VCaP (cell line): ENCODE data around the gene PIK3C2G.

Experiments used
- H3K27ac ChIP-seq: fragments of 450-650 bp; 2 replicates; pipeline ENCODE4 v1.5.1; 2017
- CTCF ChIP-seq: fragments of 450-650 bp; conservative IDR thresholded peaks from 2 replicates; pipeline ENCODE4 v1.5.1; 2017; ENCODE audit warnings: mild to moderate bottlenecking, moderate library complexity

PIK3C2G gene

GRCh38 chr12:18629916-18630315 is 368.6 kb downstream of the PIK3C2G start:
- no peak for TF ChIP-seq CTCF
- no peak overlapping the region for H3K27ac ChIP-seq

GRCh38 chr12:18631339-18631738 is 370.0 kb downstream of the PIK3C2G start:
- no peak for TF ChIP-seq CTCF
- H3K27ac ChIP-seq, result no peak overlapping the region

GRCh38 chr12:18632848-18633247 is 371.5 kb downstream of the PIK3C2G start:
- no peak for TF ChIP-seq CTCF
- no peak overlapping the region for H3K27ac ChIP-seq

GRCh38 chr12:18634382-18634781 is 373.1 kb downstream of the PIK3C2G start:
- H3K27ac ChIP-seq, result no peak overlapping the region
- no peak for TF ChIP-seq CTCF

- no peak overlapping the region for H3K27ac ChIP-seq
These were observed 379.1 kb downstream of the PIK3C2G start for GRCh38 chr12:18640321-18640955.

GRCh38 chr12:18643681-18644080 is 382.4 kb downstream of the PIK3C2G start:
- no peak overlapping the region for H3K27ac ChIP-seq
- TF ChIP-seq CTCF, result no peak

More at GRCh38 chr12:18640321-18640955, 379.1 kb downstream of the PIK3C2G start:
- TF ChIP-seq CTCF, result no peak

- no peak for TF ChIP-seq CTCF
- no peak overlapping the region for H3K27ac ChIP-seq
These were observed 383.2 kb downstream of the PIK3C2G start for GRCh38 chr12:18644564-18644963.
